ENCODE measurements around the gene NUTM2G.
"Not testable (repeated sequence)": the region's sequence is repeated elsewhere in the genome, so short reads cannot be mapped to it uniquely, and the experiment has no call there.

DNA sequence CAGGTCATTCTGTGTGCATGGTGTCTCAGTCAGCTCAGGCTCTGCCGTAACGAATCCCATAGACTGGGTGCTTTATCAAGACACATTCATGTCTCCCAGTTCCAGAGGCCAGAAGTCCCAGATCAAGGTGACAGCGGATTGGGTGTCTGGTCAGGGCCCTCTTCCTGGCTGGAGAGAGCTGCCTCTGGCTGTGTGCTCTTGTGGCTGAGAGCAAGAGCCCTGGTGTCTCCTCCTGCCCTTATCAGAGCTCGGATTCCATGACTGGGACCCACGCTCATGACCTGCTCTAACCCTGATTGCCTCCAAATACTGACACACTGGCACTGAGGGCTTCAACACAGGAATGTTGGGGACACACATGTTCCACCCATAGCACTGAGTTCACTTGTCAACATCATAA is 6.1 kb downstream of the NUTM2G start:
- not testable (repeated sequence) for TF ChIP-seq ZNF670 (tag by site-specific recombination; IDR thresholded peaks at IDR 0.05; ENCODE audit: low read depth); ZNF138 (tag by site-specific recombination; IDR thresholded peaks at IDR 0.05; ENCODE audit: borderline replicate concordance); GLI2 (tag by site-specific recombination; IDR thresholded peaks at IDR 0.05; ENCODE audit: borderline replicate concordance, low read depth); OVOL3 (tag by site-specific recombination; IDR thresholded peaks at IDR 0.05); ZNF510 (tag by site-specific recombination; IDR thresholded peaks at IDR 0.05; ENCODE audit: insufficient replicate concordance); ZNF621 (tag by site-specific recombination; IDR thresholded peaks at IDR 0.05); TRIM28 (IDR thresholded peaks at IDR 0.05; ENCODE audit: borderline replicate concordance, low read length); ZNF174 (tag by site-specific recombination; IDR thresholded peaks at IDR 0.05); MZF1 (tag by site-specific recombination; IDR thresholded peaks at IDR 0.05; ENCODE audit: borderline replicate concordance); BCL11A (tag by site-specific recombination; IDR thresholded peaks at IDR 0.05; ENCODE audit: low read depth)
- TF ChIP-seq, protein P1, sequence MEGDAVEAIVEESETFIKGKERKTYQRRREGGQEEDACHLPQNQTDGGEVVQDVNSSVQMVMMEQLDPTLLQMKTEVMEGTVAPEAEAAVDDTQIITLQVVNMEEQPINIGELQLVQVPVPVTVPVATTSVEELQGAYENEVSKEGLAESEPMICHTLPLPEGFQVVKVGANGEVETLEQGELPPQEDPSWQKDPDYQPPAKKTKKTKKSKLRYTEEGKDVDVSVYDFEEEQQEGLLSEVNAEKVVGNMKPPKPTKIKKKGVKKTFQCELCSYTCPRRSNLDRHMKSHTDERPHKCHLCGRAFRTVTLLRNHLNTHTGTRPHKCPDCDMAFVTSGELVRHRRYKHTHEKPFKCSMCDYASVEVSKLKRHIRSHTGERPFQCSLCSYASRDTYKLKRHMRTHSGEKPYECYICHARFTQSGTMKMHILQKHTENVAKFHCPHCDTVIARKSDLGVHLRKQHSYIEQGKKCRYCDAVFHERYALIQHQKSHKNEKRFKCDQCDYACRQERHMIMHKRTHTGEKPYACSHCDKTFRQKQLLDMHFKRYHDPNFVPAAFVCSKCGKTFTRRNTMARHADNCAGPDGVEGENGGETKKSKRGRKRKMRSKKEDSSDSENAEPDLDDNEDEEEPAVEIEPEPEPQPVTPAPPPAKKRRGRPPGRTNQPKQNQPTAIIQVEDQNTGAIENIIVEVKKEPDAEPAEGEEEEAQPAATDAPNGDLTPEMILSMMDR (tag by site-specific recombination; IDR thresholded peaks at IDR 0.05), result not testable (repeated sequence)
- TF ChIP-seq, protein P2, sequence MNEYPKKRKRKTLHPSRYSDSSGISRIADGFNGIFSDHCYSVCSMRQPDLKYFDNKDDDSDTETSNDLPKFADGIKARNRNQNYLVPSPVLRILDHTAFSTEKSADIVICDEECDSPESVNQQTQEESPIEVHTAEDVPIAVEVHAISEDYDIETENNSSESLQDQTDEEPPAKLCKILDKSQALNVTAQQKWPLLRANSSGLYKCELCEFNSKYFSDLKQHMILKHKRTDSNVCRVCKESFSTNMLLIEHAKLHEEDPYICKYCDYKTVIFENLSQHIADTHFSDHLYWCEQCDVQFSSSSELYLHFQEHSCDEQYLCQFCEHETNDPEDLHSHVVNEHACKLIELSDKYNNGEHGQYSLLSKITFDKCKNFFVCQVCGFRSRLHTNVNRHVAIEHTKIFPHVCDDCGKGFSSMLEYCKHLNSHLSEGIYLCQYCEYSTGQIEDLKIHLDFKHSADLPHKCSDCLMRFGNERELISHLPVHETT (tag by site-specific recombination; IDR thresholded peaks at IDR 0.05), result not testable (repeated sequence)
- TF ChIP-seq, protein P3, sequence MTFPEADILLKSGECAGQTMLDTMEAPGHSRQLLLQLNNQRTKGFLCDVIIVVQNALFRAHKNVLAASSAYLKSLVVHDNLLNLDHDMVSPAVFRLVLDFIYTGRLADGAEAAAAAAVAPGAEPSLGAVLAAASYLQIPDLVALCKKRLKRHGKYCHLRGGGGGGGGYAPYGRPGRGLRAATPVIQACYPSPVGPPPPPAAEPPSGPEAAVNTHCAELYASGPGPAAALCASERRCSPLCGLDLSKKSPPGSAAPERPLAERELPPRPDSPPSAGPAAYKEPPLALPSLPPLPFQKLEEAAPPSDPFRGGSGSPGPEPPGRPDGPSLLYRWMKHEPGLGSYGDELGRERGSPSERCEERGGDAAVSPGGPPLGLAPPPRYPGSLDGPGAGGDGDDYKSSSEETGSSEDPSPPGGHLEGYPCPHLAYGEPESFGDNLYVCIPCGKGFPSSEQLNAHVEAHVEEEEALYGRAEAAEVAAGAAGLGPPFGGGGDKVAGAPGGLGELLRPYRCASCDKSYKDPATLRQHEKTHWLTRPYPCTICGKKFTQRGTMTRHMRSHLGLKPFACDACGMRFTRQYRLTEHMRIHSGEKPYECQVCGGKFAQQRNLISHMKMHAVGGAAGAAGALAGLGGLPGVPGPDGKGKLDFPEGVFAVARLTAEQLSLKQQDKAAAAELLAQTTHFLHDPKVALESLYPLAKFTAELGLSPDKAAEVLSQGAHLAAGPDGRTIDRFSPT (tag by site-specific recombination; IDR thresholded peaks at IDR 0.05), result not testable (repeated sequence)
- TF ChIP-seq, protein P4, sequence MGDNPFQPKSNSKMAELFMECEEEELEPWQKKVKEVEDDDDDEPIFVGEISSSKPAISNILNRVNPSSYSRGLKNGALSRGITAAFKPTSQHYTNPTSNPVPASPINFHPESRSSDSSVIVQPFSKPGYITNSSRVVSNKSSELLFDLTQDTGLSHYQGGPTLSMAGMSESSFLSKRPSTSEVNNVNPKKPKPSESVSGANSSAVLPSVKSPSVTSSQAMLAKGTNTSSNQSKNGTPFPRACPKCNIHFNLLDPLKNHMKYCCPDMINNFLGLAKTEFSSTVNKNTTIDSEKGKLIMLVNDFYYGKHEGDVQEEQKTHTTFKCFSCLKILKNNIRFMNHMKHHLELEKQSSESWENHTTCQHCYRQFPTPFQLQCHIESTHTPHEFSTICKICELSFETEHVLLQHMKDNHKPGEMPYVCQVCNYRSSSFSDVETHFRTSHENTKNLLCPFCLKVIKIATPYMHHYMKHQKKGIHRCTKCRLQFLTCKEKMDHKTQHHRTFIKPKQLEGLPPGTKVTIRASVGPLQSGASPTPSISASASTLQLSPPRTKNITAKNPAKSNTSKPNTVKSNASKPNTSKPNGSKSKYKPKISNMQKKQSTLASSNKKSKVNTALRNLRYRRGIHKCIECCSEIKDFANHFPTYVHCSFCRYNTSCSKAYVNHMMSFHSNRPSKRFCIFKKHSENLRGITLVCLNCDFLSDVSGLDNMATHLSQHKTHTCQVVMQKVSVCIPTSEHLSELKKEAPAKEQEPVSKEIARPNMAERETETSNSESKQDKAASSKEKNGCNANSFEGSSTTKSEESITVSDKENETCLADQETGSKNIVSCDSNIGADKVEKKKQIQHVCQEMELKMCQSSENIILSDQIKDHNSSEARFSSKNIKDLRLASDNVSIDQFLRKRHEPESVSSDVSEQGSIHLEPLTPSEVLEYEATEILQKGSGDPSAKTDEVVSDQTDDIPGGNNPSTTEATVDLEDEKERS (tag by site-specific recombination; IDR thresholded peaks at IDR 0.05), result not testable (repeated sequence)

Measured in HEK293 (cell line).